Amniotic epithelial cell (primary cell): Measurements from ENCODE around the gene CHMP2A.

Source experiments
- DNase-seq: peaks from one replicate; pipeline ENCODE4 v3.0.0-alpha.2; 2010; ENCODE audit warnings: low read depth

CHMP2A gene

GRCh38 chr19:58538257-58539168, 16.4 kb downstream of the CHMP2A start:
- DNase-seq: no peak

- DNase-seq: no peak
Measured at GRCh38 chr19:58536852-58537798, 17.8 kb downstream of the CHMP2A start.

- DNase-seq: no peak
Measured at GRCh38 chr19:58535857-58536256, 19.0 kb downstream of the CHMP2A start.

GRCh38 chr19:58531034-58531840, 23.7 kb downstream of the CHMP2A start:
- no peak for DNase-seq

GRCh38 chr19:58529405-58529804, 25.5 kb downstream of the CHMP2A start:
- DNase-seq: no peak

- DNase-seq: no peak
Measured at GRCh38 chr19:58522709-58523108, 32.2 kb downstream of the CHMP2A start.

GRCh38 chr19:58521651-58522050, 33.3 kb downstream of the CHMP2A start:
- no peak for DNase-seq

GRCh38 chr19:58520257-58520599, 34.7 kb downstream of the CHMP2A start:
- no peak for DNase-seq

- peak; percentile 96 for DNase-seq
Measured at GRCh38 chr19:58519355-58520256, 35.3 kb downstream of the CHMP2A start, which contains the start of gene ZBTB45. ZBTB45 (minus strand) TSS chr19:58519810; CDS start chr19:58517673, 2,137 bp downstream.

GRCh38 chr19:58519087-58519354, 35.9 kb downstream of the CHMP2A start:
- peak; percentile 67 for DNase-seq

- no peak for DNase-seq
Measured at GRCh38 chr19:58518256-58519086, 36.4 kb downstream of the CHMP2A start.

- DNase-seq: no peak
Measured at GRCh38 chr19:58516964-58517833, 37.7 kb downstream of the CHMP2A start.

- DNase-seq: no peak
Measured at GRCh38 chr19:58516246-58516836, 38.6 kb downstream of the CHMP2A start.

- no peak for DNase-seq
Measured at GRCh38 chr19:58515259-58515658, 39.6 kb downstream of the CHMP2A start.

GRCh38 chr19:58514564-58515022, 40.3 kb downstream of the CHMP2A start:
- DNase-seq: no peak

- peak; percentile 83 for DNase-seq
Measured at GRCh38 chr19:58513694-58514563, 41.0 kb downstream of the CHMP2A start.

- no peak for DNase-seq
Measured at GRCh38 chr19:58513213-58513693, 41.7 kb downstream of the CHMP2A start.
